Left ventricle myocardium inferior (tissue), 1 donor: Measurements from ENCODE around the gene PPARG. TPM values are rescaled to one million over a fixed set of nuclear protein-coding genes. Genes with fewer than 3 reads are reported as not detected.

Experiments used
- DNase-seq: peaks from one replicate; pipeline ENCODE4 v3.0.0-alpha.2; 2020
- H3K27ac ChIP-seq: fragments of 200-600 bp; replicated peaks from 2 replicates; pipeline ENCODE4 v1.8.0; 2021
- H3K27me3 ChIP-seq: fragments of 200-600 bp; 2 replicates; pipeline ENCODE4 v1.8.0; 2021; ENCODE audit warnings: low read depth
- H3K36me3 ChIP-seq: fragments of 200-600 bp; 2 replicates; pipeline ENCODE4 v1.8.0; 2021
- H3K4me1 ChIP-seq: fragments of 200-600 bp; 2 replicates; pipeline ENCODE4 v1.8.0; 2021
- H3K4me3 ChIP-seq: fragments of 200-600 bp; 2 replicates; pipeline ENCODE4 v1.8.0; 2021; ENCODE audit warnings: mild to moderate bottlenecking, moderate library complexity
- H3K9me3 ChIP-seq: fragments of 200-600 bp; replicated peaks from 2 replicates; pipeline ENCODE4 v1.8.0; 2021
- intact Hi-C: fragments of 100-400 bp; cut with micrococcal nuclease; formaldehyde crosslinking; loops from one replicate; pipeline ENCODE4 v1.11.0; 2022
- total RNA-seq: library from RNA; stranded (reverse); fragmentation: NEBNext Ultra II Directional; extraction: Animal tissue kit (Norgen Biotek cat#: 25700); gene quantifications from one replicate; pipeline ENCODE4 v1.2.1, GENCODE V29; 2021
- TF ChIP-seq, protein P1 (sequence below): fragments of 200-600 bp; IDR thresholded peaks from 2 replicates; pipeline ENCODE4 v1.8.0; 2021; ENCODE audit warnings: antibody characterized with exemption, mild to moderate bottlenecking, borderline replicate concordance
- donor health status: DM: no; HTN: yes; CAD: no; lungs with severe emphysema.

Gene PPARG
- total RNA-seq, 1 donor from 2014 or later: 15.6 TPM

DNA sequence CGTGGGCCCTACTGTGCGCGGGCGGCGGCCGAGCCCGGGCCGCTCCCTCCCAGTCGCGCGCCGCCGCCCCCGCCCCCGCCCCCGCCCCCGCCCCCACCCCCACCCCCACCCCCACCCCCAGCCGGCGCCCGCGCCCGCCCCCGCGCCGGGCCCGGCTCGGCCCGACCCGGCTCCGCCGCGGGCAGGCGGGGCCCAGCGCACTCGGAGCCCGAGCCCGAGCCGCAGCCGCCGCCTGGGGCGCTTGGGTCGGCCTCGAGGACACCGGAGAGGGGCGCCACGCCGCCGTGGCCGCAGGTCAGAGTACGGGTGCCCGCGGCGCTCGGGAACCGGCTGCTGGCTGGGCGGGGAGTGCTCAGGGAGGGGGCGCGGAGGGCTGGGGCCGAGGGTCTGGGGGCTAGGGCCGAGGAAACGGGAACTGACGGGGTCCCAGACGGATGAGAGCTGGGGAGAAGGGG lies 1.1 kb upstream of the PPARG start:
- TF ChIP-seq, protein P1, sequence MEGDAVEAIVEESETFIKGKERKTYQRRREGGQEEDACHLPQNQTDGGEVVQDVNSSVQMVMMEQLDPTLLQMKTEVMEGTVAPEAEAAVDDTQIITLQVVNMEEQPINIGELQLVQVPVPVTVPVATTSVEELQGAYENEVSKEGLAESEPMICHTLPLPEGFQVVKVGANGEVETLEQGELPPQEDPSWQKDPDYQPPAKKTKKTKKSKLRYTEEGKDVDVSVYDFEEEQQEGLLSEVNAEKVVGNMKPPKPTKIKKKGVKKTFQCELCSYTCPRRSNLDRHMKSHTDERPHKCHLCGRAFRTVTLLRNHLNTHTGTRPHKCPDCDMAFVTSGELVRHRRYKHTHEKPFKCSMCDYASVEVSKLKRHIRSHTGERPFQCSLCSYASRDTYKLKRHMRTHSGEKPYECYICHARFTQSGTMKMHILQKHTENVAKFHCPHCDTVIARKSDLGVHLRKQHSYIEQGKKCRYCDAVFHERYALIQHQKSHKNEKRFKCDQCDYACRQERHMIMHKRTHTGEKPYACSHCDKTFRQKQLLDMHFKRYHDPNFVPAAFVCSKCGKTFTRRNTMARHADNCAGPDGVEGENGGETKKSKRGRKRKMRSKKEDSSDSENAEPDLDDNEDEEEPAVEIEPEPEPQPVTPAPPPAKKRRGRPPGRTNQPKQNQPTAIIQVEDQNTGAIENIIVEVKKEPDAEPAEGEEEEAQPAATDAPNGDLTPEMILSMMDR: no peak
- Histone ChIP-seq H3K36me3 (no peaks in the 10 kb centered on the region), H3K27me3 (no peaks in the 10 kb centered on the region), H3K9me3 (no peaks in the 10 kb centered on the region), H3K4me3 (peak overlapping the region; percentile 93), H3K4me1 (peaks cover 46% of the 10 kb centered on the region), H3K27ac (peak overlapping the region; percentile 93)
- DNase-seq: peak; percentile 56
- intact Hi-C loops: no loop called here

DNA sequence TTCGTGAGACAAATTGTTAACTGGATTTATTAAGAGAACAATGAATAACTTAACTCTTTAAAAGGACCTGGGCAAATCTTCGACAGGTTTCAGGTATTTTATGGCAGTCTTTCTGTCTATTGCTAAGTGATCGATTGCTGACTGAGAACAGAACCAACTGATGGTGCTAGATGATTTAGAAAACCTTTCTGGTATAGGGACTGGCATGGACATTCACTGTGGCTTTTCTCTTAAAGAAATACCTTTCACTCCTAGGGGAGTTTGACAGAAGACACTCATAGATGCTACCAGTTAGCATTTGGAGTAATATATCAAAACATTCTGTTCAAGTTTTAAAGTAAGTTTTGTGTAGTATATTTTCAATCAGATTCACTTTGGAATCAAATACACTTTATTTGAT lies 654 bp downstream of the PPARG start:
- intact Hi-C loops: no loop called here
- Histone ChIP-seq H3K9me3 (no peaks in the 10 kb centered on the region), H3K4me1 (peaks cover 57% of the 10 kb centered on the region), H3K4me3 (peak overlapping the region; percentile 93), H3K27ac (peak overlapping the region; percentile 93), H3K36me3 (no peaks in the 10 kb centered on the region), H3K27me3 (no peaks in the 10 kb centered on the region)
- TF ChIP-seq, protein P1: no peak
- no peak for DNase-seq

DNA sequence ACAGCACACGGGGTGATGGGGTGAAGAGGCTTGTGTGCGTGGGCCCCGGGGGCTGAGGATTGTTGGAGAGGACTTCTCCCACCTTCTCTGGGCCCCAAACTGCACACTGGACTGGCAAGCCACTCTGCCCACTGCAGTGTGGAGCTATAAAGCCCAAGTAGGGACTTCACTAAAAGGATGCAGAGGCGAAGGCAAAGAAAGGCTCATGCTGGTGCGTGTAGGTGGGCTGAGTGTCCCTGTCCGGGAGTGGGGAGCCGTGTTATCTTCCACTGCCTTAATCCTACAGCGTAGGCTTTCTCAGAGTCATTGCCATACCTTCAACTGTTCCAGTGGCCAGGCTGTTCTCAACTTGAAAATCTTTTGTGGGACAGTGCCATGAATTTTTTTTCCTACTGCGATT lies 3.9 kb downstream of the PPARG start:
- TF ChIP-seq, protein P1: no peak
- H3K27ac ChIP-seq: no peak overlapping the region

DNA sequence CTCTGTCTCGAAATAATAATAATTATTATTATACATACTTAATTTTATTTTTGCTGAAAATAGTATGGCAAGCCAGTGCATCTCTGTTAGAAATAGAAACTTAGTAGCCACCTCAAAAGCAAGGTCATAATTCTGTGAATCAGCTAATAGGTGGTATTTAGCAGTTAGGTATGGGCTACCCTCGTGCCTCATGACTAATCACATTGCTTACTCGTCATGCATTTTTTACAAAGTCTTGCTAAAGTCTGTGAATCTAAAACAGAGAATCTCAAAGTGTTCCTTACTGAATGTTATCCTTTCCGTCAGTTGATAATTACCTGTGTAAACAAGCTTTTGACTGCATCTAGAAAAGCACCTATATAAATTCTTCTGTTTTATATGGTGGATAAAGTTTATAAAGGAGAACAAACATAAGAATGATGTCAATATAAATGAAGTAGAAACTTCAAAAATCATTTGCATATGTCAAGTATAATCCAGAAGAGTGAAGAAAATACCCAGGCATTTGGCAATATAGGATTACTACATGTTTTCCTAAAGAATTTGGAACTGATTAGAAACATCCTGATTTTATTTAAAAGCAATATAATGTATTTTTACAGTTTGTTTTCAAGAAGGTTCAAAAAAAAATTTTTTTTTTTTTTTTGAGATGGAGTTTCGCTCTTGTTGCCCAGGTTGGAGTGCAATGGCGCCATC lies 6.2 kb downstream of the PPARG start:
- TF ChIP-seq, protein P1: no peak
- no peaks in the 10 kb centered on the region for H3K36me3 ChIP-seq
- no peaks in the 10 kb centered on the region for H3K27me3 ChIP-seq
- H3K9me3 ChIP-seq: no peaks in the 10 kb centered on the region
- intact Hi-C loops: loop anchor here (10.0 kb wide), 1 partner anchor 180 kb away; no protein-coding TSS in a partner anchor
- DNase-seq: no peak
- H3K4me3 ChIP-seq: no peak overlapping the region
- no peak overlapping the region for H3K27ac ChIP-seq
- H3K4me1 ChIP-seq: peaks cover 32% of the 10 kb centered on the region

More for the DNA sequence above, 3.9 kb downstream of the PPARG start:
- intact Hi-C loops: loop anchor here (10.0 kb wide), 1 partner anchor 182 kb away; no protein-coding TSS in a partner anchor
- H3K9me3 ChIP-seq: no peaks in the 10 kb centered on the region
- no peaks in the 10 kb centered on the region for H3K36me3 ChIP-seq
- H3K27me3 ChIP-seq: no peaks in the 10 kb centered on the region
- no peak for DNase-seq
- peaks cover 48% of the 10 kb centered on the region for H3K4me1 ChIP-seq
- H3K4me3 ChIP-seq: no peak overlapping the region

DNA sequence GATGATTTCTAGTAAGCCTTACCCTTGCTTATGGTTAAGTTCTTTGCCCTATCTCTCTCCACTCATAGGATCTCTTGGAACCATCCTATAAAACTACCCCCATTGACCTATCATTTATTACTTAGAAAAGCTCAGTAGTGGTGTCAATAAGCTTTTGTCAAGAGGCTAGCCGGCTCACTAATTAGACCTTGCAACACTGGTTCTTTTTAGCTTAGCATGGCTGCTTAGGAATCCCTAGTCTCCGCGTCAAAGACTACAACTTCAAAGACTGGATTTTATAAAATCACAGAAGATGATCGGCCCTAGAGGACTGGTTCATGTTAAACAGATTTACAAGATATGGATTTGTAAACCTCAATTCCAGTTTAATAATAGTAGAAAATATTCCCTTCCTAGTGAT lies 7.6 kb downstream of the PPARG start:
- DNase-seq: no peak
- Histone ChIP-seq H3K36me3 (no peaks in the 10 kb centered on the region), H3K9me3 (no peaks in the 10 kb centered on the region), H3K4me1 (peaks cover 21% of the 10 kb centered on the region), H3K27me3 (no peaks in the 10 kb centered on the region), H3K27ac (no peak overlapping the region), H3K4me3 (no peak overlapping the region)
- TF ChIP-seq, protein P1: no peak
- intact Hi-C loops: loop anchor here (10.0 kb wide), 1 partner anchor 178 kb away; no protein-coding TSS in a partner anchor
